H9 (cell line): ENCODE measurements around the gene NSUN3. TPM values are rescaled to one million over a fixed set of nuclear protein-coding genes. Genes with fewer than 3 reads are reported as not detected.

Experiments used
- DNase-seq: peaks from one replicate; pipeline ENCODE4 v3.0.0-alpha.2; 2017
- H2AFZ ChIP-seq: one replicate; pipeline ENCODE4 v1.6.1; 2013; ENCODE audit warnings: mild to moderate bottlenecking, low read length, control low read depth, moderate library complexity
- H2AK5ac ChIP-seq: 2 replicates; pipeline ENCODE4 v1.6.1; 2013; ENCODE audit warnings: low read length, control low read depth, mixed read lengths; ENCODE audit not compliant: insufficient read length
- H2BK120ac ChIP-seq: one replicate; pipeline ENCODE4 v1.6.1; 2013; ENCODE audit warnings: low read depth, mild to moderate bottlenecking, low read length, control low read depth, inconsistent platforms; ENCODE audit not compliant: poor library complexity, severe bottlenecking
- H2BK12ac ChIP-seq: 2 replicates; pipeline ENCODE4 v1.6.1; 2013; ENCODE audit warnings: low read length, control low read depth, mixed read lengths, low read depth; ENCODE audit not compliant: insufficient read length
- H2BK15ac ChIP-seq: 2 replicates; pipeline ENCODE4 v1.6.1; 2013; ENCODE audit warnings: low read depth, low read length, control low read depth
- H2BK20ac ChIP-seq: one replicate; pipeline ENCODE4 v1.6.1; 2013; ENCODE audit warnings: low read depth, mild to moderate bottlenecking, low read length, control low read depth, inconsistent platforms; ENCODE audit not compliant: poor library complexity, severe bottlenecking
- H2BK5ac ChIP-seq: 2 replicates; pipeline ENCODE4 v1.6.1; 2013; ENCODE audit warnings: low read length, control low read depth, mixed read lengths; ENCODE audit not compliant: insufficient read length
- H3K14ac ChIP-seq: 2 replicates; pipeline ENCODE4 v1.6.1; 2013; ENCODE audit warnings: low read length, control low read depth; ENCODE audit not compliant: insufficient read depth
- H3K18ac ChIP-seq: 2 replicates; pipeline ENCODE4 v1.6.1; 2013; ENCODE audit warnings: low read depth, mild to moderate bottlenecking, mixed read lengths, low read length, control low read depth; ENCODE audit not compliant: insufficient read length
- H3K23ac ChIP-seq: 2 replicates; pipeline ENCODE4 v1.6.1; 2013; ENCODE audit warnings: low read length, control low read depth, mixed read lengths, low read depth; ENCODE audit not compliant: insufficient read length
- H3K23me2 ChIP-seq: 2 replicates; pipeline ENCODE4 v1.6.1; 2013; ENCODE audit warnings: low read depth, mild to moderate bottlenecking, mixed read lengths, low read length, control low read depth; ENCODE audit not compliant: insufficient read length, poor library complexity, severe bottlenecking
- H3K27ac ChIP-seq: 2 replicates; pipeline ENCODE4 v1.5.1; 2013; ENCODE audit warnings: low read length, control low read depth, mixed read lengths, low read depth; ENCODE audit not compliant: insufficient read length
- H3K27me3 ChIP-seq: 2 replicates; pipeline ENCODE4 v1.6.1; 2013; ENCODE audit warnings: low read length, control low read depth, inconsistent platforms; ENCODE audit not compliant: insufficient read depth
- H3K4ac ChIP-seq: 2 replicates; pipeline ENCODE4 v1.6.1; 2013; ENCODE audit warnings: low read depth, mild to moderate bottlenecking, control low read depth, inconsistent platforms, low read length, moderate library complexity
- H3K4me1 ChIP-seq: 2 replicates; pipeline ENCODE4 v1.6.1; 2013; ENCODE audit warnings: low read length, control low read depth, inconsistent platforms; ENCODE audit not compliant: insufficient read depth
- H3K4me2 ChIP-seq: 2 replicates; pipeline ENCODE4 v1.6.1; 2013; ENCODE audit warnings: low read length, control low read depth, mixed read lengths; ENCODE audit not compliant: insufficient read length, insufficient read depth
- H3K56ac ChIP-seq: 2 replicates; pipeline ENCODE4 v1.6.1; 2013; ENCODE audit warnings: low read depth, mild to moderate bottlenecking, mixed read lengths, low read length, control low read depth; ENCODE audit not compliant: insufficient read length
- H3K79me1 ChIP-seq: 2 replicates; pipeline ENCODE4 v1.6.1; 2013; ENCODE audit warnings: low read depth, mild to moderate bottlenecking, moderate library complexity, low read length, control low read depth, inconsistent platforms; ENCODE audit not compliant: insufficient read depth, poor library complexity, severe bottlenecking
- H3K79me2 ChIP-seq: 2 replicates; pipeline ENCODE4 v1.6.1; 2013; ENCODE audit warnings: low read length, control low read depth, inconsistent platforms; ENCODE audit not compliant: insufficient read depth
- H3K9ac ChIP-seq: 2 replicates; pipeline ENCODE4 v1.6.1; 2013; ENCODE audit warnings: low read length, control low read depth, mixed read lengths; ENCODE audit not compliant: insufficient read length; ENCODE audit errors: extremely low read depth
- H3K9me3 ChIP-seq: one replicate; pipeline ENCODE4 v1.6.1; 2013; ENCODE audit warnings: low read depth, low read length, inconsistent platforms; ENCODE audit not compliant: control insufficient read depth
- H3T11ph ChIP-seq: one replicate; pipeline ENCODE4 v1.6.1; 2013; ENCODE audit warnings: mild to moderate bottlenecking, low read length, control low read depth, inconsistent platforms
- H4K20me1 ChIP-seq: one replicate; pipeline ENCODE4 v1.6.1; 2013; ENCODE audit not compliant: control insufficient read depth, insufficient read length, insufficient read depth
- H4K5ac ChIP-seq: 2 replicates; pipeline ENCODE4 v1.6.1; 2013; ENCODE audit warnings: low read depth, mild to moderate bottlenecking, mixed read lengths, low read length, control low read depth; ENCODE audit not compliant: insufficient read length
- H4K8ac ChIP-seq: replicated peaks from 2 replicates; pipeline ENCODE4 v1.6.1; 2013; ENCODE audit warnings: low read length, control low read depth, mixed read lengths, low read depth; ENCODE audit not compliant: insufficient read length
- H4K91ac ChIP-seq: 2 replicates; pipeline ENCODE4 v1.6.1; 2013; ENCODE audit warnings: low read depth, mild to moderate bottlenecking, moderate library complexity, mixed read lengths, low read length, control low read depth; ENCODE audit not compliant: insufficient read length
- H3K27ac Mint-ChIP-seq, 3 experiments: 2 replicates in 2 of 3; 3 replicates in 1 of 3; pipeline ENCODE4 v1.8.0; 2020 to 2021; ENCODE audit warnings: mixed read lengths in 3 of 3, mild to moderate bottlenecking in 1 of 3, moderate library complexity in 1 of 3
- H3K27me3 Mint-ChIP-seq: 2 replicates; pipeline ENCODE4 v1.8.0; 2021; ENCODE audit warnings: low read depth, mild to moderate bottlenecking, moderate library complexity, mixed read lengths
- H3K36me3 Mint-ChIP-seq, 3 experiments: 2 replicates in 2 of 3; 3 replicates in 1 of 3; pipeline ENCODE4 v1.8.0; 2020 to 2021; ENCODE audit warnings: low read depth in 3 of 3, mixed read lengths in 3 of 3; ENCODE audit not compliant: insufficient read depth in 1 of 3
- H3K4me1 Mint-ChIP-seq, 2 experiments: 2 replicates each; pipeline ENCODE4 v1.8.0; 2020; ENCODE audit warnings: mixed read lengths in 2 of 2
- H3K4me3 Mint-ChIP-seq, 2 experiments: 2 replicates in 1 of 2; 3 replicates in 1 of 2; pipeline ENCODE4 v1.8.0; 2020 to 2021; ENCODE audit warnings: mild to moderate bottlenecking in 2 of 2, mixed read lengths in 2 of 2, moderate library complexity in 1 of 2
- H3K9me3 Mint-ChIP-seq, 2 experiments: 2 replicates in 1 of 2; 3 replicates in 1 of 2; pipeline ENCODE4 v1.8.0; 2020; ENCODE audit warnings: mild to moderate bottlenecking in 2 of 2, mixed read lengths in 2 of 2, moderate library complexity in 1 of 2
- WGBS: extraction: QIAGEN DNeasy Blood & Tissue Kit; methylation state at CpG from one replicate; pipeline ENCODE4 v1.1.7; 2013; ENCODE audit warnings: missing lambda C conversion rate, low lambda C conversion rate, mixed read lengths; ENCODE audit not compliant: insufficient read length; ENCODE audit errors: extremely low coverage; 5-methylcytosine and 5-hydroxymethylcytosine counted together
- total RNA-seq: library from RNA; stranded (reverse); gene quantifications from 2 replicates; pipeline ENCODE4 v1.2.1, GENCODE V29; 2021
- TF ChIP-seq, protein P1 (sequence below): fragments of 200-600 bp; sonication (generic); conservative IDR thresholded peaks from 3 replicates; pipeline ENCODE4 v1.8.0; 2021; ENCODE audit warnings: antibody characterized with exemption, mild to moderate bottlenecking

NSUN3 gene
- total RNA-seq, 1 experiment from 2014 or later: 7.4 TPM

DNA sequence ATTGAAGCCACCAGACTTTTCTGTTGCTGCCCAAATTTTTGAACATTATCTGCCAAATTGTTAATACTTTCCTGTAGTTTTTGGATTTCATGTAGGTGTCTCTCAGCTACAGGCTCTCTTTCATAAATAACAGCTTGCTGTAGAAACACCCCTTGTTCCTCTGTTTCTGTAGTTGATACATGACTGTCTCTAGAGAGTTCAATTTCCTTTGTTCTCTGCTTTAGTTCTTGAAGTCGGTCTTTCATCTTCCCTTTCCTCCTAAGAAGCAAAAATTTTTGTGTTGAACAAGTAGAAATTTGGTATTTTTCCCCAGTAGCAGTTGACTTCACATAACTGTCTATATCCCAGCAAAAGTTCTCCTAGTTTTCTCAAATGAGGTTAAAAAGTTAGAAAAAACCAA is 47.8 kb upstream of the NSUN3 start:
- H3K36me3 Mint-ChIP-seq: peaks cover 0 to 2% (median 0%) of the 10 kb centered on the region in 3 experiments; a peak in 1 of 7 replicates
- Histone ChIP-seq H3K4ac (no peak overlapping the region), H2BK120ac (no peak overlapping the region), H2AK5ac (no peak overlapping the region), H2AFZ (no peak overlapping the region), H3K27me3 (no peaks in the 10 kb centered on the region), H3K23me2 (no peaks in the 10 kb centered on the region), H3K56ac (no peak overlapping the region), H3K79me2 (no peaks in the 10 kb centered on the region), H4K91ac (no peak overlapping the region), H3T11ph (no peak overlapping the region), H3K14ac (no peak overlapping the region), H3K23ac (no peak overlapping the region), H3K27ac (no peak overlapping the region), H4K20me1 (no peaks in the 10 kb centered on the region), H3K9ac (no peak overlapping the region), H3K4me1 (no peaks in the 10 kb centered on the region), H4K5ac (no peak overlapping the region), H2BK5ac (no peak overlapping the region), H3K18ac (no peak overlapping the region), H4K8ac (no peak overlapping the region), H3K9me3 (no peaks in the 10 kb centered on the region), H3K4me2 (no peak overlapping the region), H2BK12ac (no peak overlapping the region), H3K79me1 (no peaks in the 10 kb centered on the region), H2BK15ac (no peak overlapping the region), H2BK20ac (no peak overlapping the region)
- TF ChIP-seq, protein P1, sequence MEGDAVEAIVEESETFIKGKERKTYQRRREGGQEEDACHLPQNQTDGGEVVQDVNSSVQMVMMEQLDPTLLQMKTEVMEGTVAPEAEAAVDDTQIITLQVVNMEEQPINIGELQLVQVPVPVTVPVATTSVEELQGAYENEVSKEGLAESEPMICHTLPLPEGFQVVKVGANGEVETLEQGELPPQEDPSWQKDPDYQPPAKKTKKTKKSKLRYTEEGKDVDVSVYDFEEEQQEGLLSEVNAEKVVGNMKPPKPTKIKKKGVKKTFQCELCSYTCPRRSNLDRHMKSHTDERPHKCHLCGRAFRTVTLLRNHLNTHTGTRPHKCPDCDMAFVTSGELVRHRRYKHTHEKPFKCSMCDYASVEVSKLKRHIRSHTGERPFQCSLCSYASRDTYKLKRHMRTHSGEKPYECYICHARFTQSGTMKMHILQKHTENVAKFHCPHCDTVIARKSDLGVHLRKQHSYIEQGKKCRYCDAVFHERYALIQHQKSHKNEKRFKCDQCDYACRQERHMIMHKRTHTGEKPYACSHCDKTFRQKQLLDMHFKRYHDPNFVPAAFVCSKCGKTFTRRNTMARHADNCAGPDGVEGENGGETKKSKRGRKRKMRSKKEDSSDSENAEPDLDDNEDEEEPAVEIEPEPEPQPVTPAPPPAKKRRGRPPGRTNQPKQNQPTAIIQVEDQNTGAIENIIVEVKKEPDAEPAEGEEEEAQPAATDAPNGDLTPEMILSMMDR: no peak
- H3K27ac Mint-ChIP-seq: no peak overlapping the region
- no peak overlapping the region for H3K4me3 Mint-ChIP-seq
- DNase-seq: no peak
- H3K27me3 Mint-ChIP-seq: no peaks in the 10 kb centered on the region
- no CpG with 5 or more reads among the region's 1 CpG for WGBS
- H3K4me1 Mint-ChIP-seq: no peaks in the 10 kb centered on the region
- no peaks in the 10 kb centered on the region; a peak in 1 of 5 replicates for H3K9me3 Mint-ChIP-seq
